ENCODE results near the gene LACTB.

The LACTB gene

GRCh38 chr15:63134245-63134985 lies 12.8 kb downstream of the LACTB start:
- no peak for DNase-seq

- no peak for DNase-seq
These were observed 13.6 kb downstream of the LACTB start for GRCh38 chr15:63135281-63135680.

GRCh38 chr15:63135804-63136203 lies 14.1 kb downstream of the LACTB start:
- no peak for DNase-seq

DNA sequence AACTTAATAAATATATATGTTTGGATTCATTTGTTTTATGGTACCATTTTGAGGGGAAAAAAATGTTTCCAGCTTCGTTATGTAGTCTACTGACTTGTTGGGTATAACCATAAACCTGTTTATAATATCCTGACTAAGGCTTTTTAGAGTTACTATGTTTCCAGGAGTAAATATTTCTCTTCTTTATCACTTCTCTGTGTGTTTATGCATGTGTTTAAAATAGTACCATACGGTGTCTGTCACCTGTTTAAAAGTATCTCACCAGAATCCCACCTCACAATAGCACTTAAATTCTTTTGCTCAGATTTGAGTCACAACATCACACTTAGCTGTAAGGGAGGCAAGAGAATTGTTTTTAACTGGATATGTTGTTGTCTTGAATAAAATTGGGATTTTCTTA lies 15.1 kb downstream of the LACTB start:
- no peak for DNase-seq

DNA sequence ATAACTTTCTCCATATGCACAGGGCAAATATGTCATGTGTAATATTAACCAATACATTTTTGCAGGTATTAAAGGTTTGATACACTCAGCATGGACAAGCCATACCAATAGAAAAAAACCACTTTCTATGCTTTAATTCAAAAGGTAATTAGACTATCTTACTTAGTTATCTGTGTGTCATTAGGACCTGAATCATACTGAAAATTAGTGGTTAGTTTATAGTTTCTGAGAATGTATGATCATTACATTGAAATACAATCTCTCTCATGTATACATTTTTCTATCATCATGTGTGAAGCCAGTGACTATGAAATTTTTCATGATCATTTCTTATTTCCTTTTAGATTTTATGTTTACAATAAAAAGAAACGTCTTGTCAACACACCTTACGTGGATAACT lies 19.3 kb downstream of the LACTB start:
- DNase-seq, result no peak

- DNase-seq, result no peak
These were observed 23.8 kb downstream of the LACTB start for GRCh38 chr15:63145426-63145825.

GRCh38 chr15:63146684-63147083 lies 25.0 kb downstream of the LACTB start:
- no peak for DNase-seq

DNA sequence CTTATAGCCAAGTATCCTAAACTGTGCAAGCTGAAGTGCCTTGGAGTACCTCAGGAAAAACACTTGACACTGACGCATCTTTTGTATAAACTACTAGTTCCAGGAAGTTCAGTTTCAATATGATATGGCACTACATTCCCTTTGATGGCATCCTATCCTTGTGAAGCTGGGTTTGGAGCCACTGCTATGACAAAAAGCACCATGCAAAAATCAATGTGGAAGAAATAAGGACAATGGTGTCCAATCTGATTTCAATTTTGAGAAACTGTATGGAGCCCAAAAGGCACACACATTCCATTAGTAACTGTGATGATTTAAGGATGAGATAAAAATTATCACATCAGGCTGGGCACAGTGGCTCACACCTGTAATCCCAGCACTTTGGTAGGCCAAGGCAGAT lies 30.0 kb downstream of the LACTB start:
- DNase-seq, result no peak

DNA sequence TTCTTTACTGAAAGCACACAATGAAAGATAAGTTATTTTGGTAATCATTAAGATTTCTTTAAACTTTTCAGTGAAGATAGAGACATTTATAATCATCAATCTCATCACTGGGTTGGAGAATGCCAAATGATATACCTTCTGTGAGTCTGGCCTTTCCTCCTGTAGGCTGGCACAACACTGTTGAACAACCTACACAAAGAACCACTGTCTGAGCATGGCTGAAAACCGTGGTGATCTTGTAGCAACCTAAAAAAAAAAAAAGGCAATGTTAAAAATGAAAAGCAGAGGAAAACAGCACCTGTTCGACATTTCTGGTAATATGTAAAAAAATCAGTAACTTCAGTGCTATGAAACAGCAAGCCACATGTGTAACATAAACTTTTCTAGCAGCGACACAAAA lies 33.8 kb downstream of the LACTB start:
- DNase-seq, result no peak

DNA sequence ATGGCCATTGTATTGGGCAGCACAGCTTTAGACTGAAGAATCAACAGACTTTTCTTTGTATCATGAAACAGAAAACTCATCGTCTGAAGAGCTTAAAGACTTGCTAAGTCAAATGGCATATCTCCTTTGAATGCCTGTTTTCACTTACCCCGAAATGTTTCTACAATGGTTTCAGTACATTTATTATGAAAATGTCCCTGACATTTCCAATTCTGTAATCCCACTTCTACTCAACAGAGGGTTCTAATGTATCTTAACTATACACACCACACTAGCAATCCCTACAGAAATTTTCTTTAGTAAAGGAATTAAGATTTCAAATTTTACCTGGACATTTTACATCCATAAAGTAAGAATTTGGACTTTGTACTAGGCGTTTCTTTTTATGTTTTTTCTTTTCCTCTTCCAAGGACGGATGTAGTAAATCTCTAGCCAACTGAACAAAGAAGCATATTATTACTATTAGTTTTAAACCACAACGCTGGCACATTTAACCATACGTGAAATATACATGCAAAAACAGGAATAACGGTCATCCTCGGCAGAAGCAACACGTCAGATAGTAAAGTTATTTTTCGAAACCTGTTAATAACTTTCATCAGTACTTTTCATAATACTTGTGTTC lies 34.5 kb downstream of the LACTB start:
- DNase-seq, result no peak

DNA sequence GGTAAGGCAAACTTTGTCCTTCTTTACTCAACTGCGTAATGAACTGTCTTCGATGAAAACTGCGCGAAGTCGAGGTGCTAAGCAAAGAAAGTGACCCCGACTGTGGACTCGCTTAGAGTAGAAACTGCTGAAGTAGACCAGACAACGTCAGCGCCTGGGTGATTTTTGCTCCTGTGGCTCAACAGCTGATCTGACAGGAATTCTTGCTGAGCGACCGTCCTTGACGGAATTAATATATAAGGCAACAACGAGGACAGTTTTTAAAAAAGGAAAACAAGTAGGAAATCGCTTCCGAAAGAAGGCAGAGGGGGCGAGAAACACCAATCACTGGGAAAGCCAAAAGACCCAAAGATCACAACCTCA lies 35.1 kb downstream of the LACTB start:
- DNase-seq, result no peak

GRCh38 chr15:63157118-63157843 lies 35.6 kb downstream of the LACTB start, which contains the start of gene RPS27L:
TSS of gene RPS27L (minus strand) at chr15:63157477. CDS start at chr15:63157405, 72 bp downstream.
- DNase-seq, result peak; percentile 64 to 66

DNA sequence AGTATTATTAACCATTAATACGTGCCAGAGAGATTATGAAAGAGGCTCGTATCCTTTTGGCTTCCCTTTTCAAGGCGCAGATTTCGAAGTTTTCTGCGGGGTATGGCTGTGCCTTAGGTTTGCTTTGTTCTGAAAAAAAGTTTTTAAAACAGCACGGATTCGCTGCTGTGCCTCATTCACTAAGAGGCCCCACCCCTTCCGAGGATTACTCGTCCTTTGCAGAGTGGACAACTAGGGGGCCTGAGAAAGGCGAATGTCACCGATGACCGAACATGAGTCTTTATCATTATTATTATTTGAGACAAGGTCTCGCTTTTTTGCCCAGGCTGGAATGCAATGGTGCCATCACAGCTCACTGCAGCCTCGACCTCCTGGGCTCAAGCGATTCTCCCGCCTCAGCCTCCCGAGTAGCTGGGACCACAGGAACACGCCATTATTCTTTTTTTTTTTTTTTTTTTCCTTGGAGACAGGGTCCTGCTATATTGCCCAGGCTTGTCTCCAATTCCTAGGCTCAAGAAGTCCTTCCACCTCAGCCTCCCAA lies 36.3 kb downstream of the LACTB start:
- DNase-seq, result no peak

DNA sequence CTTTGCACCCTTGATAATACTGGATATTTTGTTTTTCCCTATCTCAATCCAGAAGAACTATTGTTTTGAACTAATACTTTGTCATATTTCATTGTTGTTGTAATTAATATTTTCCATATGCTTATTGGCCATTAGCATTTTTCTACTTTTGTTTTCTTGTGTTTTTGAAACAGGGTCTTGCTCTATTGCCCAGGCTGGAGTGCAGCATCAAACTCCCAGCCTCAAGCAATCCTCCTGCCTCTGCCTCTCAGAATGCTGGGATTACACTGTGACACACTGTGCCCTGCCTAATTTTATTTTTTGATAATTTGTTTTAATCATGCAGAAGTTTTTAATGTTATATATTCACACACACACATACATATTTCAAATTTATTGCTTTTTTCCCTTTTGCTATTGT lies 39.0 kb downstream of the LACTB start:
- no peak for DNase-seq

GRCh38 chr15:63163217-63163616 lies 41.6 kb downstream of the LACTB start:
- no peak for DNase-seq

DNA sequence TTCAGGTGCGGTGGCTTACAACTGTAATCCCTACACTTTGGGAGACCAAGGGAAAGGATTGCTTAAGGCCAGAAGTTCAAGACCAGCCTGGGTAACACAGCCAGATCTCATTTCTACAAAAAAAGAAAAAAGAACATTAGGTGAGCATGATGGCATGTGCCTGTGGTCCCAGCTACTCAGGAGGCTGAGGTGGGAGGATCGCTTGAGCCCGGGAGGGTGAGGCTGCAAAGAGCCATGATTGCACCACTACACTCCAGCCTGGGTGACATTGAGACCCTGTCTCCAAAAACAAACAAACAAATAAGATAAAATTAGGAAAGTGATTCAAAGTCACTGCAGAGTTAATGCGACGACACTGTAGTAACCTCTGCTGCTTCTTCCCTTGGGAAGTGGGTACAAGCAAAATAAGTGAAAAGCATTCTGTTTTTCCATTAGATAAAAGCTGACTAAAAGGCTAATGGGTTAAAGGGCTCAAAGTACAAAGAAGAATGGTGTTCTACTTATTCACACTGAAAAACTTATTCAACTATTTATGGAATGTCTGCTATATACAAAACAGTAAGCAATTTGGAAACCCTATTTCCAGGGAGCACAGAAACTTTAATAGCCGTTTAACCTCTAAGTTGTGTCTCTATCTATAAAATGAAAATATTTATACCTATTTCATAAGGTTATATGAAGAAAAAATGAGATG lies 43.7 kb downstream of the LACTB start:
- DNase-seq, result no peak

DNA sequence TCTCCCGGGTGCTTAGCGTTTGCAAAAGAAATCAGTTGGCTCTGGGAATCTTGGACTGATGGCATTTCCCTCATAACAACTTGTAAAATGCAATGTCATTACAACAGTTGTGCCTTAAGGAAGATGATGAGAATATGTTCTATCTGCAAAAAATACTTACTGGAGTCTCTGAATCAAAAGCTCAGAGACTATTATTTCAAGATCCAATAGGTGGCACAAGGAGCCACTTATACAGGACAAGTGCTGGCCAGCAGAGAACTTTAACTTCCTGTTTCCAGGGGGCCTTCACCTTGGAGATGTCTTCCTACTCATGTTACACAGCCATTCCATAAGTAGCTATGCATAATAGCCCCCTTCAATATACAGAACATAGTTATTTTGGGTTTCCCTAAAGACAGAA lies 44.6 kb downstream of the LACTB start:
- DNase-seq, result no peak

DNA sequence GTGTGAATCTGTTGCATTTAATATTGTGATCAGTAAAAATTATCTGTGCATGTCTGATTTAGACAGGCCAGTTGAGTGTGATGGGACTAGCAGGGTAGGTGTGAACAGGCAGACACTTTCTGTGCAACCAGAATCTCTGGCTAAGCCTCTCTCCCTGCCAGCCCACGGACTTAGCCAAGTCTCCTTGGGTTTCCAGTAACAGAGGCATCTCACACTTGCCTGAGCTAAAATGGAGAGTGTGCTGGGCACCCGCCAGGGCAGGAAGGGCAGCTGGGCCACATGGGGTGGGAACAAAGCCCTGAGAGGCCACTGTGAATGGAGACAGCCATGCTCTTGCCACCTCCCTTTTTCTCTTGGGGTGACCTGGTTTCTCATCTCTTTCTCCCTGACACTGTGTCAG lies 48.1 kb downstream of the LACTB start:
- no peak for DNase-seq

GRCh38 chr15:63172376-63172775 lies 50.7 kb downstream of the LACTB start:
- no peak for DNase-seq

- no peak for DNase-seq
These were observed 51.3 kb downstream of the LACTB start for GRCh38 chr15:63172851-63173451.

- no peak for DNase-seq
These were observed 54.6 kb downstream of the LACTB start for GRCh38 chr15:63176302-63176701.

GRCh38 chr15:63178034-63178433 lies 56.4 kb downstream of the LACTB start:
- no peak for DNase-seq

GRCh38 chr15:63180746-63181145 lies 59.1 kb downstream of the LACTB start:
- DNase-seq, result no peak
